ENCODE results near the gene PHLDA3.
"Not testable (repeated sequence)": the region's sequence is repeated elsewhere in the genome, so short reads cannot be mapped to it uniquely, and the experiment has no call there.

PHLDA3 gene

DNA sequence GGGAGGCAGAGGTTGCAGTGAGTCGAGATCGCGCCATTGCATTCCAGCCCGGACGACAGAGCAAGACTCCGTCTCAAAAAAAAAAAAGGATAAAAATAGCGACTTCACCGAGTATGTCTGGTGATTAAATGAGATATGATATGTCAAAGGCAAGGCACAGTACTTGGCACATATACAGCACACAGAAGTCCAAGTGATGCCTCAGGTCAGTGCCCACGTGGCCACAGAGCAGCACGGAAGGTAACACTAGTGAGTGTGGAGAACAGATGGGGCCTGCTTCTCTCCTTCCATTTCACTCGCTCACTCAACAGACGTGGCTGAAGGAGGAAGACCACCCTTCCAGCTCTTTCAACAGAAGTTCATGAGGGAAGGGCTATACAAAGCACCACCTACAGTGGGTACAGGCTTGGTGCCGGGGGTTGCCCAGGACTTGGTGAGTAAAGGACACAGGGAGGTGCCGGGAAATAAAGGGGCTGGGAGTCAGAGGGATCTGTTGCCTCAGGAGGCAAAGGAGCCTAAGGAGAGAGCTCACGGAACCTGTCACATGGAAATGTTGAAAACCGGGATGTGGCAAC is 29.0 kb upstream of the PHLDA3 start:
- DNase-seq (ENCODE audit: low spot score) = no peak
- TF ChIP-seq, protein P1, sequence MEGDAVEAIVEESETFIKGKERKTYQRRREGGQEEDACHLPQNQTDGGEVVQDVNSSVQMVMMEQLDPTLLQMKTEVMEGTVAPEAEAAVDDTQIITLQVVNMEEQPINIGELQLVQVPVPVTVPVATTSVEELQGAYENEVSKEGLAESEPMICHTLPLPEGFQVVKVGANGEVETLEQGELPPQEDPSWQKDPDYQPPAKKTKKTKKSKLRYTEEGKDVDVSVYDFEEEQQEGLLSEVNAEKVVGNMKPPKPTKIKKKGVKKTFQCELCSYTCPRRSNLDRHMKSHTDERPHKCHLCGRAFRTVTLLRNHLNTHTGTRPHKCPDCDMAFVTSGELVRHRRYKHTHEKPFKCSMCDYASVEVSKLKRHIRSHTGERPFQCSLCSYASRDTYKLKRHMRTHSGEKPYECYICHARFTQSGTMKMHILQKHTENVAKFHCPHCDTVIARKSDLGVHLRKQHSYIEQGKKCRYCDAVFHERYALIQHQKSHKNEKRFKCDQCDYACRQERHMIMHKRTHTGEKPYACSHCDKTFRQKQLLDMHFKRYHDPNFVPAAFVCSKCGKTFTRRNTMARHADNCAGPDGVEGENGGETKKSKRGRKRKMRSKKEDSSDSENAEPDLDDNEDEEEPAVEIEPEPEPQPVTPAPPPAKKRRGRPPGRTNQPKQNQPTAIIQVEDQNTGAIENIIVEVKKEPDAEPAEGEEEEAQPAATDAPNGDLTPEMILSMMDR (IDR thresholded peaks at IDR 0.05; ENCODE audit: extremely low read depth, missing control alignments) = no peak

DNA sequence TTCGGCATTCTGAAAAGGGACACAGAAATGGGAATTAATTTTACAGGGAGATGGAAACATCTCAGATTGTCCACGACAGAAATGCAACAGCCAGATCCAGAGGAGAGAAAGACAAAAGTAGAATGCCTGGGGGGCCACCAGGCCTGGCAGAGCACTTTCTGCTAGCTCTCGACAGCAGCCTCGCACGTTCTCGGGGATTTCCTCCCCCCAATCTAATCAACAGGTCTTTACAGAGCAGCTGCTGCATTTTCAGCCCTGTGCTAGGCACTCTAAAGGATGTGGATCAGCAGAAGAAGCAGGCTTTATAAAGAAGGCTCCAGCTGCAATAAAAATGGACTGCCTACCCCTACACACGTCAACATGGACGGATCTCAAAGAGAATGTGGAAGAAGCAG is 27.3 kb upstream of the PHLDA3 start:
- DNase-seq (ENCODE audit: low spot score) = no peak
- TF ChIP-seq, protein P1 (IDR thresholded peaks at IDR 0.05; ENCODE audit: extremely low read depth, missing control alignments) = no peak

DNA sequence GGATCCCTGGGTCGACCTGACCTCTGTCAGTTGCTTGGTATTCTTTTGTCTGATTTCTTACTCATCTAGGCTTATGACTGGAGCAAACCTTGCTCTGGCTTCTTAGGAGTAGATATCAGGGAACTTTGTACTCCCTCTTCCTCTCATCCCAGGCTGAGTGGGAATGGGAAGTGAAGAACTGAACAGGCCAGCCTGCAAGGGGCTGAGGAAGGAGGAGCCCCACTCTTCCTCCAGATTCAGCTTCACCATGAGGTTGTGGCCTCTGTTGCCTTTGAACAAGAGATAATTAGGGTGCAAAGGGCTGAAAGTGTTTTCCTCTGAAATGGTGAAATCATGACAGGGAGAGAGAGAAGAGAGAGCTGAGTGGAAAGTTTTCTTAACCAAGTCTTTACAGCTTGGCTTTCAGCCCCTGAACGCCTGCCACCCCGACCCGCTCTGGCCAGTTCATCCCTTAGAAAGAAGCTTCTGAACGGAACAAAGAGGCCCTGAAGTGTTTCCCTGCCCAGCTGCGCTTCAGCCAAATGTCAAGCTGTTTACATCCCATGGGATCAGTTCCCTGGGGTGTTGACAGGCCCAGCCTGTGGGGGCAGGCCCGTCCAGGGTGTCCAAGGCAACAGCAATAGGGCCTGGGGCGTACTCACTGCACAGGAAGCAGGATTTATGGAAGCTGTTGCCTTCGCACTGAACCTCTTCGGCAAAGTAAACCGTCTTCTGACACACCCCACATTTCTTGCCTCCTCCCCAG is 26.7 kb upstream of the PHLDA3 start:
- no peak for DNase-seq (ENCODE audit: low spot score)
- TF ChIP-seq, protein P1 (IDR thresholded peaks at IDR 0.05; ENCODE audit: extremely low read depth, missing control alignments) = no peak

DNA sequence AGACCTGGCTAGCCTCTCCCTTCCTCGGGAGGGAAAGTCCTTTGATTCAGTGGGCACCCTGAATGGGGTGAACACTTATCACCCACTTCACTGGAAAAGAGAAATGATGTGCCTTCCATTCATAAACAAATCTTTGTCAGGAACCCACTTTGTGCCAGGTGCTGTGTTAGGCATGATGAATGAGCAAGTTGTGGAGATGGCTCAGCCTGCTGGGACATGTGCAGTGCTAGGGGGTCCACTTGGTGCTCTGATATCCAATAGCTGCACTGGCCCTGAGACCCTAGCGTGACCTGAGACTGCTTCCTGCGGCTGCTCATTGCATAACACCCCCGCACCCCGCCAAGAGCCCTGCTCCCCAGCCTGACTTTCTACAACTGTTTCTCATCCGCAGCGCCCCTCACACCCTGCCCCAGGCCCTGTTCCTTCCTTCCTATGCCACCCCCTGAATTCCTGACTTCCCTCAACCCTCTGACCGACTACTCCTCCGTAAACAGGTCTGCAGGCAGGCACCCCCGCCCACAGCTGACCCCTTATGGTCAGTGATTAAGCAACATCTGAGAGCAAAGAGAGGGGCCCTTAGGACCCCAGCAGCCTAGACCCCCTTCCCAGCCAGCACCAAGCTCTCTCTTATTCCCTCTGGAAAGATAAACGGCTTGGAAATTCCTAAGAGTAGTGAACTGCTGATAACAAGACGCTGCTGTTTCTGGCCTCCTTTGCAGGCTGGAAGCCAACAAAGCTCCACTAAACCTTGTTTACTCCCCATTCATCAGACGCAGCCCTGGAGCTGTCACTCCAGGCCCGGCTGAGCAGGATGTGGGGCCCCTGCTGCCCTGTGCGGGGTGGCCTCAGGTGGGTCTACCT is 25.0 kb upstream of the PHLDA3 start:
- TF ChIP-seq, protein P1 (IDR thresholded peaks at IDR 0.05; ENCODE audit: extremely low read depth, missing control alignments) = no peak
- no peak for DNase-seq (ENCODE audit: low spot score)

DNA sequence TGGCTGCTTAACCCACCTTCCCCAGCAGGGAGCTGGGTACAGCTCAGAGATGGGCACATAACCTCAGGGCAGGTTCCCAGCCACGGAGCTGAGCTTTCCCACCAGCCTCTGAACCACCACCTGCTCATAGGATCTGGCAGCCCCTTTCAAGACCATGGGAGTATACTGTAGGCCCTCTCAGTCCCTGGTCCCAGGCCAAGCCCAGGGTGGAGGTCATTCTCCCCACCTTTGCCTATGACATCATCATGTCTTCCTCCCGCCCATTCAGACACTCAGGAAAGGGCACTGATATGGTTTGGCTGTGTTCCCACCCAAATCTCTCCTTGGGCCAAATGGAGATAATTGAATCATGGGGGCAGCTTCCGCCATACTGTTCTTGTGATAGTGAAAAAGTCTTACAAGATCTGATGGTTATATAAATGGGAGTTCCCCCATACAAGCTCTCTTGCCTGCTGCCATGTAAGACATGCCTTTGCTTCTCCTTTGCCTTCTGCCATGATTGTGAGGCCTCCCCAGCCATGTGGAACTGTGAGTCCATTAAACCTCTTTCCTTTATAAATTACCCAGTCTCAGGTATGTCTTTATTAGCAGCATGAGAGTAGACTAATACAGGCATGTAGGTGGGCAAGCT is 24.2 kb upstream of the PHLDA3 start:
- DNase-seq (ENCODE audit: low spot score) = not testable (repeated sequence)

DNA sequence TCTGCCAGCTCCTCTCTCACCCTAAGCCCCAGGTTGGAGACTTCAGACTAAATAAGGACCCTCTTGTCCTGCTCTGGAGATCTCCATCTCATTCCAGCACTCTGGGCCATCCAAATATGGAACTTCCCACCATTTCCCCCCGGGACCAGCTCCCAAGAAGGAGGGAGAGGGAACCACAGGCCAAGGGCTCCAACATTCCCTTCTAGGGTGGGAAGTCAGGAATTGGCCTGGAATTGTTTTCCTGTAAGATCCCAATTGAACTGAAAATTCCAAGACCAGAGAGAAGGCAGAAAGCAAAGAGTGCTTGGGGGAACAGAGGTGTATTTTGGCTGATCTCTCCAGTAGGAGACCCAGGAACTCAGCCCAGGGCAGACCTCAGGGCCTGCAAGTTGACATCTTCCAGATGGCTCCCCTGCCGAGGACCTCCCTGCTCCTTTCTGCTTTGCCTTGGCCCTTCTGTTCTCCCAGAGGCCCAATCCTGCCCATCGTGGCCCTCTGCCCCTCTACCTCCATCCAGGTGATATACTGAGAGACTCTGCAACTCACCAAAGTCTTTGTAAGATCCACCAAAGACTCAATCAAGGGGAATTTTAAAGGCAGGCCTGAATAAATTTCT is 23.0 kb upstream of the PHLDA3 start:
- no peak for DNase-seq (ENCODE audit: low spot score)
- TF ChIP-seq, protein P1 (IDR thresholded peaks at IDR 0.05; ENCODE audit: extremely low read depth, missing control alignments) = no peak

DNA sequence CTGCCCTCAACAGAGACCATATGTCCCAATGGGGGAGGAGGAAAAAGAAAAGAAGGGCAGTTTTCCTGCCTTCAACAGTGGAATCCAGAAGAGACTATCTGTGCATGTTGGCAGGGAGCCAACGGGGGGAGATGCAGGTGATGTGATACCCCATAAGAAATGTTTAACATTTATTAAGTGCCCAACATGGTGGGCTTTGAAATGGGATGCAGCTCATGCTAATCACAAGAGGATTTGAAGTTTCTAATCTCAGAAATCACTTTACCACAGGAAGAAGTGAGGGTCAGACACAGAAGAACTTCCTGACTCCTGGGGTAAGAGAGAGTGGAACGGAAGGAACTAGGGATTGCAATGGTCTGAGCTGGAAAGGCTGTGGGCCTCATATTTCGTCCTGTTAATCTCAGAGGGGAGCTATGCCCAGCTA is 21.7 kb upstream of the PHLDA3 start:
- no peak for DNase-seq (ENCODE audit: low spot score)
- TF ChIP-seq, protein P1 (IDR thresholded peaks at IDR 0.05; ENCODE audit: extremely low read depth, missing control alignments) = no peak
